HepG2 (cell line): Measurements from ENCODE around the gene TBC1D20. TPM values are rescaled to one million over a fixed set of nuclear protein-coding genes. Genes with fewer than 3 reads are reported as not detected.

Experiments
- ARID2 ChIP-seq: sonication (generic); formaldehyde crosslinking; IDR thresholded peaks from 2 replicates; pipeline ENCODE4 v1.8.1; 2022; ENCODE audit warnings: mild to moderate bottlenecking, missing genetic modification reagents, borderline replicate concordance
- CENPT ChIP-seq: sonication (generic); formaldehyde crosslinking; IDR thresholded peaks from 2 replicates; pipeline ENCODE4 v1.8.0; 2022; ENCODE audit warnings: low read depth, mild to moderate bottlenecking, moderate library complexity, missing genetic modification reagents
- DR1 ChIP-seq: sonication (generic); formaldehyde crosslinking; IDR thresholded peaks from 2 replicates; pipeline ENCODE4 v1.8.0; 2021; ENCODE audit warnings: mild to moderate bottlenecking, missing genetic modification reagents, inconsistent platforms
- GZF1 ChIP-seq: sonication (generic); formaldehyde crosslinking; IDR thresholded peaks from 2 replicates; pipeline ENCODE4 v1.5.1; 2020; ENCODE audit warnings: mild to moderate bottlenecking, missing genetic modification reagents
- KLF13 ChIP-seq: sonication (generic); formaldehyde crosslinking; IDR thresholded peaks from 2 replicates; pipeline ENCODE4 v1.4.0; 2020; ENCODE audit warnings: mild to moderate bottlenecking, missing genetic modification reagents
- KLF16 ChIP-seq, 2 experiments: sonication (generic) in 1 of 2; formaldehyde crosslinking in 1 of 2; IDR thresholded peaks; 2 replicates each; pipeline versions ENCODE4 v1.6.1 to v1.8.0; 2016 to 2023; ENCODE audit warnings: missing genetic modification reagents in 2 of 2, missing compliant biosample characterization in 1 of 2
- MTA1 ChIP-seq: sonication (generic); formaldehyde crosslinking; IDR thresholded peaks from 2 replicates; pipeline ENCODE4 v1.4.0; 2020; ENCODE audit warnings: missing genetic modification reagents, mild to moderate bottlenecking, borderline replicate concordance
- POLR2A ChIP-seq, 2 experiments: IDR thresholded peaks; 2 replicates each; pipeline ENCODE4 v1.6.1; 2011; ENCODE audit warnings: low read depth in 2 of 2, low read length in 2 of 2, mild to moderate bottlenecking in 1 of 2, moderate library complexity in 1 of 2; ENCODE audit not compliant: insufficient read depth in 1 of 2
- POLR2AphosphoS5 ChIP-seq: IDR thresholded peaks from 2 replicates; pipeline ENCODE4 v1.6.1; 2012; ENCODE audit warnings: low read depth, low read length
- PPARG ChIP-seq: conservative IDR thresholded peaks from 2 replicates; pipeline ENCODE4 v1.6.1; 2016; ENCODE audit warnings: missing biosample characterization, missing genetic modification reagents
- RBFOX2 ChIP-seq: fragments of 200-400 bp; formaldehyde crosslinking; IDR thresholded peaks from 2 replicates; pipeline ENCODE4 v1.6.1; 2017; ENCODE audit warnings: low read depth, mild to moderate bottlenecking, low read length
- RELA ChIP-seq: sonication (generic); formaldehyde crosslinking; IDR thresholded peaks from 2 replicates; pipeline ENCODE4 v1.4.0; 2020; ENCODE audit warnings: missing genetic modification reagents
- RFXANK ChIP-seq: IDR thresholded peaks from 2 replicates; pipeline ENCODE4 v1.6.1; 2016
- SATB2 ChIP-seq: sonication (generic); formaldehyde crosslinking; IDR thresholded peaks from 2 replicates; pipeline ENCODE4 v1.5.0; 2020; ENCODE audit warnings: missing genetic modification reagents
- TAF1 ChIP-seq: sonication (generic); formaldehyde crosslinking; IDR thresholded peaks from 2 replicates; pipeline ENCODE4 v1.4.0; 2020; ENCODE audit warnings: missing genetic modification reagents
- ZFP1 ChIP-seq: IDR thresholded peaks from 2 replicates; pipeline ENCODE4 v1.6.1; 2016
- ZKSCAN5 ChIP-seq: sonication (generic); formaldehyde crosslinking; IDR thresholded peaks from 2 replicates; pipeline ENCODE4 v1.5.1; 2020; ENCODE audit warnings: mild to moderate bottlenecking, missing genetic modification reagents
- ZNF136 ChIP-seq: sonication (generic); formaldehyde crosslinking; IDR thresholded peaks from 2 replicates; pipeline ENCODE4 v1.8.1; 2022; ENCODE audit warnings: low read depth, mild to moderate bottlenecking, moderate library complexity, missing genetic modification reagents
- ZNF44 ChIP-seq: sonication (generic); formaldehyde crosslinking; IDR thresholded peaks from 2 replicates; pipeline ENCODE4 v1.5.1; 2020; ENCODE audit warnings: mild to moderate bottlenecking, missing genetic modification reagents
- ZNF510 ChIP-seq: sonication (generic); formaldehyde crosslinking; IDR thresholded peaks from 2 replicates; pipeline ENCODE4 v1.4.0; 2020; ENCODE audit warnings: low read depth, mild to moderate bottlenecking, missing genetic modification reagents
- ZNF670 ChIP-seq: sonication (generic); formaldehyde crosslinking; IDR thresholded peaks from 2 replicates; pipeline ENCODE4 v1.8.0; 2022; ENCODE audit warnings: mild to moderate bottlenecking, missing genetic modification reagents, borderline replicate concordance
- polyA plus RNA-seq, 8 experiments: library from polyadenylated mRNA; depleted of rRNA in 3 of 8; stranded (reverse) in 7 of 8; unstranded in 1 of 8; fragments of >200 nt; fragmentation: Illumina TruSeq in 4 of 8; extraction: Trizol in 4 of 8; gene quantifications; 2 replicates each; pipeline versions ENCODE4 v1.2.1 to v1.2.3, GENCODE V29; 2011 to 2016; ENCODE audit warnings: low read depth in 4 of 8, missing spikeins in 1 of 8, mixed read lengths in 1 of 8; ENCODE audit not compliant: insufficient read depth in 1 of 8
- total RNA-seq, 5 experiments: library from RNA; depleted of rRNA; stranded (reverse); fragments of >200 nt; fragmentation: Illumina TruSeq; extraction: Trizol; gene quantifications; 2 replicates each; pipeline ENCODE4 v1.2.3, GENCODE V29; 2016; ENCODE audit warnings: low read depth in 1 of 5
- TF ChIP-seq, protein P1 (sequence below): IDR thresholded peaks from 2 replicates; pipeline ENCODE4 v1.4.0; 2020; ENCODE audit warnings: mild to moderate bottlenecking, missing genetic modification reagents
- TF ChIP-seq, protein P2 (sequence below): sonication (generic); formaldehyde crosslinking; IDR thresholded peaks from 2 replicates; pipeline ENCODE4 v1.4.0; 2020; ENCODE audit warnings: missing genetic modification reagents
- TF ChIP-seq, protein P3 (sequence below): sonication (generic); formaldehyde crosslinking; IDR thresholded peaks from 2 replicates; pipeline ENCODE4 v1.4.0; 2020; ENCODE audit warnings: missing genetic modification reagents

The TBC1D20 gene
- total and polyA plus RNA-seq, 2 of the 13 experiments (the other 11 are each of a cell fraction or from before 2014, with no cell fraction given) = 36.6 to 47.1 TPM

DNA sequence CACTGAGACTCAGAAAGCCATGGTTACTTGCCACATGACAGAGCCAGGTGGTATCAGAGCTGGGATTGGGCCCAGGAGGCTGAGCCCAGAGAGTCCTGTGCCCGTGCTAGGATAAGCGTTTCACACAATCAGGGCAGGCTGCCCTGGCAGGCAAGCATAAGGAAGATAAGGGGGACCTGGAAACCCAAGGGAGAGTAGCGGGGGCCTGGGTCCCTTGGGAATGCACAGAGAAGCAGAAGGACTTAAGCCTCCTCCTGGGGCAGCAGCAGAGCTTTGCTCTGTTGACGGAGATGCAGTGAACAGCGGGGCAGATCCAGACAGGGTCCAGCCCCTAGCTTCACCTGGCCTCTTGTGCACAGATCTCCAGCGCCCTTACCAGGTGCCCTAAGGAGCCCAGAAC is 73.1 kb downstream of the TBC1D20 start (continued):
- TF ChIP-seq GZF1 (CRISPR knock-in tag) (no peak), CENPT (CRISPR knock-in tag) (no peak), POLR2AphosphoS5 (0 out of 2 replicates have a peak, but pooled peaks have one; percentile 15), MTA1 (CRISPR knock-in tag) (peak; percentile 49; the same call in 1 of the 2 replicates), SATB2 (no peak), KLF16 (CRISPR knock-in tag; IDR thresholded peaks at IDR 0.05) (no peak), POLR2A (IDR thresholded peaks at IDR 0.05; ENCODE audit: insufficient read depth in 1 of 2, low read depth in 2 of 2, low read length in 2 of 2) (peak; percentile 23 to 55; a peak in 2 of 4 replicates), RBFOX2 (peak; percentile 62; the same call in 1 of the 2 replicates), PPARG (CRISPR knock-in tag) (no peak), ZNF136 (CRISPR knock-in tag) (0 out of 2 replicates have a peak, but pooled peaks have one; percentile 29), DR1 (CRISPR knock-in tag) (no peak), ZNF670 (0 out of 2 replicates have a peak, but pooled peaks have one; percentile 11), ZKSCAN5 (CRISPR knock-in tag) (0 out of 2 replicates have a peak, but pooled peaks have one; percentile 47), ZFP1 (CRISPR knock-in tag) (no peak), KLF13 (no peak), ZNF510 (no peak), TAF1 (CRISPR knock-in tag) (0 out of 2 replicates have a peak, but pooled peaks have one; percentile 6), ARID2 (no peak), RFXANK (CRISPR knock-in tag) (no peak), ZNF44 (CRISPR knock-in tag) (peak; percentile 66; the same call in 1 of the 2 replicates), RELA (CRISPR knock-in tag) (no peak)
- TF ChIP-seq, protein P1, sequence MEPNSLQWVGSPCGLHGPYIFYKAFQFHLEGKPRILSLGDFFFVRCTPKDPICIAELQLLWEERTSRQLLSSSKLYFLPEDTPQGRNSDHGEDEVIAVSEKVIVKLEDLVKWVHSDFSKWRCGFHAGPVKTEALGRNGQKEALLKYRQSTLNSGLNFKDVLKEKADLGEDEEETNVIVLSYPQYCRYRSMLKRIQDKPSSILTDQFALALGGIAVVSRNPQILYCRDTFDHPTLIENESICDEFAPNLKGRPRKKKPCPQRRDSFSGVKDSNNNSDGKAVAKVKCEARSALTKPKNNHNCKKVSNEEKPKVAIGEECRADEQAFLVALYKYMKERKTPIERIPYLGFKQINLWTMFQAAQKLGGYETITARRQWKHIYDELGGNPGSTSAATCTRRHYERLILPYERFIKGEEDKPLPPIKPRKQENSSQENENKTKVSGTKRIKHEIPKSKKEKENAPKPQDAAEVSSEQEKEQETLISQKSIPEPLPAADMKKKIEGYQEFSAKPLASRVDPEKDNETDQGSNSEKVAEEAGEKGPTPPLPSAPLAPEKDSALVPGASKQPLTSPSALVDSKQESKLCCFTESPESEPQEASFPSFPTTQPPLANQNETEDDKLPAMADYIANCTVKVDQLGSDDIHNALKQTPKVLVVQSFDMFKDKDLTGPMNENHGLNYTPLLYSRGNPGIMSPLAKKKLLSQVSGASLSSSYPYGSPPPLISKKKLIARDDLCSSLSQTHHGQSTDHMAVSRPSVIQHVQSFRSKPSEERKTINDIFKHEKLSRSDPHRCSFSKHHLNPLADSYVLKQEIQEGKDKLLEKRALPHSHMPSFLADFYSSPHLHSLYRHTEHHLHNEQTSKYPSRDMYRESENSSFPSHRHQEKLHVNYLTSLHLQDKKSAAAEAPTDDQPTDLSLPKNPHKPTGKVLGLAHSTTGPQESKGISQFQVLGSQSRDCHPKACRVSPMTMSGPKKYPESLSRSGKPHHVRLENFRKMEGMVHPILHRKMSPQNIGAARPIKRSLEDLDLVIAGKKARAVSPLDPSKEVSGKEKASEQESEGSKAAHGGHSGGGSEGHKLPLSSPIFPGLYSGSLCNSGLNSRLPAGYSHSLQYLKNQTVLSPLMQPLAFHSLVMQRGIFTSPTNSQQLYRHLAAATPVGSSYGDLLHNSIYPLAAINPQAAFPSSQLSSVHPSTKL (CRISPR knock-in tag) = no peak
- TF ChIP-seq, protein P2, sequence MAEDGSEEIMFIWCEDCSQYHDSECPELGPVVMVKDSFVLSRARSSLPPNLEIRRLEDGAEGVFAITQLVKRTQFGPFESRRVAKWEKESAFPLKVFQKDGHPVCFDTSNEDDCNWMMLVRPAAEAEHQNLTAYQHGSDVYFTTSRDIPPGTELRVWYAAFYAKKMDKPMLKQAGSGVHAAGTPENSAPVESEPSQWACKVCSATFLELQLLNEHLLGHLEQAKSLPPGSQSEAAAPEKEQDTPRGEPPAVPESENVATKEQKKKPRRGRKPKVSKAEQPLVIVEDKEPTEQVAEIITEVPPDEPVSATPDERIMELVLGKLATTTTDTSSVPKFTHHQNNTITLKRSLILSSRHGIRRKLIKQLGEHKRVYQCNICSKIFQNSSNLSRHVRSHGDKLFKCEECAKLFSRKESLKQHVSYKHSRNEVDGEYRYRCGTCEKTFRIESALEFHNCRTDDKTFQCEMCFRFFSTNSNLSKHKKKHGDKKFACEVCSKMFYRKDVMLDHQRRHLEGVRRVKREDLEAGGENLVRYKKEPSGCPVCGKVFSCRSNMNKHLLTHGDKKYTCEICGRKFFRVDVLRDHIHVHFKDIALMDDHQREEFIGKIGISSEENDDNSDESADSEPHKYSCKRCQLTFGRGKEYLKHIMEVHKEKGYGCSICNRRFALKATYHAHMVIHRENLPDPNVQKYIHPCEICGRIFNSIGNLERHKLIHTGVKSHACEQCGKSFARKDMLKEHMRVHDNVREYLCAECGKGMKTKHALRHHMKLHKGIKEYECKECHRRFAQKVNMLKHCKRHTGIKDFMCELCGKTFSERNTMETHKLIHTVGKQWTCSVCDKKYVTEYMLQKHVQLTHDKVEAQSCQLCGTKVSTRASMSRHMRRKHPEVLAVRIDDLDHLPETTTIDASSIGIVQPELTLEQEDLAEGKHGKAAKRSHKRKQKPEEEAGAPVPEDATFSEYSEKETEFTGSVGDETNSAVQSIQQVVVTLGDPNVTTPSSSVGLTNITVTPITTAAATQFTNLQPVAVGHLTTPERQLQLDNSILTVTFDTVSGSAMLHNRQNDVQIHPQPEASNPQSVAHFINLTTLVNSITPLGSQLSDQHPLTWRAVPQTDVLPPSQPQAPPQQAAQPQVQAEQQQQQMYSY (CRISPR knock-in tag) = no peak
- TF ChIP-seq, protein P3, sequence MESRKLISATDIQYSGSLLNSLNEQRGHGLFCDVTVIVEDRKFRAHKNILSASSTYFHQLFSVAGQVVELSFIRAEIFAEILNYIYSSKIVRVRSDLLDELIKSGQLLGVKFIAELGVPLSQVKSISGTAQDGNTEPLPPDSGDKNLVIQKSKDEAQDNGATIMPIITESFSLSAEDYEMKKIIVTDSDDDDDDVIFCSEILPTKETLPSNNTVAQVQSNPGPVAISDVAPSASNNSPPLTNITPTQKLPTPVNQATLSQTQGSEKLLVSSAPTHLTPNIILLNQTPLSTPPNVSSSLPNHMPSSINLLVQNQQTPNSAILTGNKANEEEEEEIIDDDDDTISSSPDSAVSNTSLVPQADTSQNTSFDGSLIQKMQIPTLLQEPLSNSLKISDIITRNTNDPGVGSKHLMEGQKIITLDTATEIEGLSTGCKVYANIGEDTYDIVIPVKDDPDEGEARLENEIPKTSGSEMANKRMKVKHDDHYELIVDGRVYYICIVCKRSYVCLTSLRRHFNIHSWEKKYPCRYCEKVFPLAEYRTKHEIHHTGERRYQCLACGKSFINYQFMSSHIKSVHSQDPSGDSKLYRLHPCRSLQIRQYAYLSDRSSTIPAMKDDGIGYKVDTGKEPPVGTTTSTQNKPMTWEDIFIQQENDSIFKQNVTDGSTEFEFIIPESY (CRISPR knock-in tag) = 0 out of 2 replicates have a peak, but pooled peaks have one; percentile 1
